Skeletal muscle satellite cell (primary cell): ENCODE results near the gene TMEM30A.

Experiments used
- H3K27me3 ChIP-seq: 2 replicates; pipeline ENCODE4 v1.7.0; 2013; ENCODE audit warnings: low read length; ENCODE audit not compliant: control insufficient read depth, insufficient read depth
- H3K36me3 ChIP-seq: 2 replicates; pipeline ENCODE4 v1.7.0; 2013; ENCODE audit warnings: mild to moderate bottlenecking, control low read depth, low read length; ENCODE audit not compliant: insufficient read depth
- H3K4me1 ChIP-seq: 2 replicates; pipeline ENCODE4 v1.7.0; 2013; ENCODE audit warnings: low read length; ENCODE audit not compliant: control insufficient read depth, insufficient read depth
- H3K4me2 ChIP-seq: 2 replicates; pipeline ENCODE4 v1.7.0; 2013; ENCODE audit warnings: mild to moderate bottlenecking, low read length
- H3K4me3 ChIP-seq: 2 replicates; pipeline ENCODE4 v1.7.0; 2013; ENCODE audit warnings: low read length
- H3K9ac ChIP-seq: 2 replicates; pipeline ENCODE4 v1.7.0; 2013; ENCODE audit warnings: mild to moderate bottlenecking, low read depth, low read length, moderate library complexity
- H3K9me3 ChIP-seq: replicated peaks from 2 replicates; pipeline ENCODE4 v1.7.0; 2013; ENCODE audit warnings: mild to moderate bottlenecking, control low read depth, low read length

The TMEM30A gene

GRCh38 chr6:75230484-75231325 lies 53.9 kb downstream of the TMEM30A start:
- no peak overlapping the region for H3K4me3 ChIP-seq
- peaks cover 4% of the 10 kb centered on the region for H3K4me1 ChIP-seq
- H3K36me3 ChIP-seq = no peaks in the 10 kb centered on the region
- H3K9ac ChIP-seq = no peak overlapping the region
- H3K27me3 ChIP-seq = no peaks in the 10 kb centered on the region
- H3K4me2 ChIP-seq = no peak overlapping the region
- H3K9me3 ChIP-seq = no peaks in the 10 kb centered on the region

GRCh38 chr6:75224303-75224926 lies 60.2 kb downstream of the TMEM30A start:
- H3K4me3 ChIP-seq = no peak overlapping the region
- no peaks in the 10 kb centered on the region for H3K36me3 ChIP-seq
- no peaks in the 10 kb centered on the region for H3K27me3 ChIP-seq
- H3K4me1 ChIP-seq = peaks cover 4% of the 10 kb centered on the region
- H3K4me2 ChIP-seq = no peak overlapping the region
- no peaks in the 10 kb centered on the region for H3K9me3 ChIP-seq
- no peak overlapping the region for H3K9ac ChIP-seq

- H3K9ac ChIP-seq = no peak overlapping the region
- no peaks in the 10 kb centered on the region for H3K9me3 ChIP-seq
- no peaks in the 10 kb centered on the region for H3K36me3 ChIP-seq
- H3K4me1 ChIP-seq = peaks cover 4% of the 10 kb centered on the region
- no peaks in the 10 kb centered on the region for H3K27me3 ChIP-seq
- H3K4me2 ChIP-seq = no peak overlapping the region
- no peak overlapping the region for H3K4me3 ChIP-seq
Observed at GRCh38 chr6:75223428-75223827, 61.2 kb downstream of the TMEM30A start.

- Histone ChIP-seq H3K9ac (no peak overlapping the region), H3K4me3 (no peak overlapping the region), H3K4me1 (peaks cover 8% of the 10 kb centered on the region), H3K4me2 (no peak overlapping the region), H3K9me3 (no peaks in the 10 kb centered on the region), H3K27me3 (no peaks in the 10 kb centered on the region), H3K36me3 (no peaks in the 10 kb centered on the region)
Observed at GRCh38 chr6:75222261-75222660, 62.3 kb downstream of the TMEM30A start.

- Histone ChIP-seq H3K27me3 (no peaks in the 10 kb centered on the region), H3K4me1 (peaks cover 10% of the 10 kb centered on the region), H3K4me3 (no peak overlapping the region), H3K9me3 (no peaks in the 10 kb centered on the region), H3K4me2 (no peak overlapping the region), H3K36me3 (no peaks in the 10 kb centered on the region), H3K9ac (no peak overlapping the region)
Observed at GRCh38 chr6:75221116-75221515, 63.5 kb downstream of the TMEM30A start.

GRCh38 chr6:75220357-75220756 lies 64.2 kb downstream of the TMEM30A start:
- Histone ChIP-seq H3K27me3 (no peaks in the 10 kb centered on the region), H3K9me3 (no peaks in the 10 kb centered on the region), H3K9ac (no peak overlapping the region), H3K36me3 (no peaks in the 10 kb centered on the region), H3K4me1 (peaks cover 10% of the 10 kb centered on the region), H3K4me3 (no peak overlapping the region), H3K4me2 (no peak overlapping the region)

- Histone ChIP-seq H3K36me3 (no peaks in the 10 kb centered on the region), H3K4me2 (no peak overlapping the region), H3K4me3 (no peak overlapping the region), H3K9me3 (no peaks in the 10 kb centered on the region), H3K27me3 (no peaks in the 10 kb centered on the region), H3K4me1 (peaks cover 10% of the 10 kb centered on the region), H3K9ac (no peak overlapping the region)
Observed at GRCh38 chr6:75219263-75219662, 65.3 kb downstream of the TMEM30A start.

GRCh38 chr6:75217193-75217592 lies 67.4 kb downstream of the TMEM30A start:
- Histone ChIP-seq H3K4me1 (peaks cover 11% of the 10 kb centered on the region), H3K9me3 (no peaks in the 10 kb centered on the region), H3K36me3 (no peaks in the 10 kb centered on the region), H3K9ac (no peak overlapping the region), H3K4me3 (peak overlapping the region; percentile 9), H3K4me2 (peak overlapping the region; percentile 41), H3K27me3 (no peaks in the 10 kb centered on the region)

GRCh38 chr6:75215291-75215690 lies 69.3 kb downstream of the TMEM30A start:
- Histone ChIP-seq H3K27me3 (no peaks in the 10 kb centered on the region), H3K9me3 (no peaks in the 10 kb centered on the region), H3K4me2 (no peak overlapping the region), H3K9ac (no peak overlapping the region), H3K4me3 (no peak overlapping the region), H3K36me3 (no peaks in the 10 kb centered on the region), H3K4me1 (peaks cover 15% of the 10 kb centered on the region)

- no peaks in the 10 kb centered on the region for H3K27me3 ChIP-seq
- H3K4me2 ChIP-seq = no peak overlapping the region
- no peaks in the 10 kb centered on the region for H3K9me3 ChIP-seq
- H3K4me1 ChIP-seq = peaks cover 17% of the 10 kb centered on the region
- no peak overlapping the region for H3K4me3 ChIP-seq
- H3K9ac ChIP-seq = no peak overlapping the region
- no peaks in the 10 kb centered on the region for H3K36me3 ChIP-seq
Observed at GRCh38 chr6:75213732-75214131, 70.9 kb downstream of the TMEM30A start.

- Histone ChIP-seq H3K27me3 (no peaks in the 10 kb centered on the region), H3K4me2 (no peak overlapping the region), H3K4me3 (no peak overlapping the region), H3K4me1 (peaks cover 20% of the 10 kb centered on the region), H3K9me3 (no peaks in the 10 kb centered on the region), H3K9ac (no peak overlapping the region), H3K36me3 (no peaks in the 10 kb centered on the region)
Observed at GRCh38 chr6:75213112-75213511, 71.5 kb downstream of the TMEM30A start.
